SK-N-SH (cell line): ENCODE measurements around the gene PHYKPL. TPM values are rescaled to one million over a fixed set of nuclear protein-coding genes. Genes with fewer than 3 reads are reported as not detected.

Source experiments
- CTCF ChIA-PET: fragments of 300-600, 350-600 bp; formaldehyde crosslinking; extraction: SDS; loops from one replicate; lab custom pipeline; 2021; lab: Yijun Ruan, JAX
- POLR2A ChIA-PET: fragments of 350-600 bp; sonication (Branson Sonifier 250); formaldehyde crosslinking; extraction: SDS; loops from one replicate; lab custom pipeline; 2020; ENCODE audit warnings: antibody characterized with exemption, inconsistent platforms; lab: Yijun Ruan, JAX
- DNase-seq: peaks from one replicate; pipeline ENCODE4 v3.0.0; 2012
- H2AFZ ChIP-seq: fragments of 200-600 bp; sonication (generic); 2 replicates; pipeline ENCODE4 v1.8.1; 2016; ENCODE audit warnings: antibody characterized with exemption, mild to moderate bottlenecking, low read depth
- H3F3A ChIP-seq: fragments of 200-600 bp; sonication (generic); replicated peaks from 2 replicates; pipeline ENCODE3; 2016; ENCODE audit warnings: antibody characterized with exemption, mild to moderate bottlenecking; ENCODE audit not compliant: insufficient read depth
- H3K27ac ChIP-seq, 2 experiments: fragments of 200-500 bp in 1 of 2; fragments of 200-600 bp in 1 of 2; sonication (Bioruptor generic) in 1 of 2; sonication (generic), shearing (Covaris generic) in 1 of 2; 2 replicates each; pipeline versions ENCODE4 v1.5.1 to v1.6.1; 2014 to 2016; ENCODE audit warnings: low read depth in 2 of 2, inconsistent platforms in 1 of 2, low read length in 1 of 2, mild to moderate bottlenecking in 1 of 2, mixed read lengths in 1 of 2
- H3K27me3 ChIP-seq: fragments of 200-600 bp; sonication (generic), shearing (Covaris generic); 2 replicates; pipeline ENCODE4 v1.6.1; 2016; ENCODE audit warnings: mixed run types; ENCODE audit not compliant: insufficient read depth
- H3K36me3 ChIP-seq, 2 experiments: fragments of 200-500 bp in 1 of 2; fragments of 200-600 bp in 1 of 2; sonication (Bioruptor generic) in 1 of 2; sonication (generic) in 1 of 2; replicated peaks in 1 of 2; 2 replicates each; pipeline versions ENCODE3 to v1.5.1; 2014 to 2016; ENCODE audit warnings: low read length in 1 of 2, mild to moderate bottlenecking in 1 of 2; ENCODE audit not compliant: insufficient read depth in 2 of 2, control insufficient read depth in 1 of 2
- H3K4me1 ChIP-seq, 2 experiments: fragments of 200-500 bp in 1 of 2; fragments of 200-600 bp in 1 of 2; sonication (Bioruptor generic) in 1 of 2; sonication (generic), shearing (Covaris generic) in 1 of 2; 2 replicates each; pipeline versions ENCODE4 v1.5.1 to v1.6.1; 2014 to 2016; ENCODE audit warnings: low read depth in 1 of 2, low read length in 1 of 2, mixed run types in 1 of 2; ENCODE audit not compliant: insufficient read depth in 2 of 2, control insufficient read depth in 1 of 2
- H3K4me2 ChIP-seq: fragments of 200-600 bp; sonication (generic), shearing (Covaris generic); 2 replicates; pipeline ENCODE4 v1.6.1; 2017; ENCODE audit warnings: mixed run types
- H3K4me3 ChIP-seq, 2 experiments: fragments of 200-500 bp in 1 of 2; fragments of 200-600 bp in 1 of 2; sonication (Bioruptor generic) in 1 of 2; sonication (generic), shearing (Covaris generic) in 1 of 2; 2 replicates each; pipeline versions ENCODE4 v1.5.1 to v1.8.1; 2014 to 2016; ENCODE audit warnings: low read depth in 2 of 2, inconsistent platforms in 1 of 2, low read length in 1 of 2, mild to moderate bottlenecking in 1 of 2, mixed read lengths in 1 of 2, moderate library complexity in 1 of 2
- H3K79me2 ChIP-seq: fragments of 200-600 bp; sonication (generic); 2 replicates; pipeline ENCODE4 v1.8.1; 2017; ENCODE audit warnings: mild to moderate bottlenecking; ENCODE audit not compliant: insufficient read depth
- H3K9ac ChIP-seq: fragments of 200-600 bp; sonication (generic); 2 replicates; pipeline ENCODE4 v1.6.1; 2017; ENCODE audit warnings: mixed run types
- H3K9me2 ChIP-seq: fragments of 200-600 bp; sonication (generic); 2 replicates; pipeline ENCODE4 v1.6.1; 2017; ENCODE audit warnings: mixed run types
- H3K9me3 ChIP-seq: fragments of 200-600 bp; sonication (generic); 2 replicates; pipeline ENCODE4 v1.6.1; 2017; ENCODE audit warnings: mixed run types, mild to moderate bottlenecking, moderate library complexity
- H4K20me1 ChIP-seq: fragments of 200-600 bp; sonication (generic); 2 replicates; pipeline ENCODE4 v1.6.1; 2017; ENCODE audit warnings: mild to moderate bottlenecking, mixed run types; ENCODE audit not compliant: insufficient read depth
- CHD2 ChIP-seq: fragments of 150-350 bp; IDR thresholded peaks from 2 replicates; pipeline ENCODE4 v1.6.1; 2018; ENCODE audit warnings: low read length; ENCODE audit not compliant: partially characterized antibody
- EP300 ChIP-seq, 2 experiments: IDR thresholded peaks; 2 replicates each; pipeline versions ENCODE4 v1.4.0 to v1.6.1; 2012; ENCODE audit warnings: borderline replicate concordance in 1 of 2, low read depth in 1 of 2, low read length in 1 of 2
- EZH2phosphoT487 ChIP-seq: fragments of 200-600 bp; sonication (generic); IDR thresholded peaks from 2 replicates; pipeline ENCODE4 v1.6.1; 2017; ENCODE audit warnings: low read depth, mixed run types, mild to moderate bottlenecking, antibody characterized with exemption, moderate library complexity, borderline replicate concordance
- FOXJ3 ChIP-seq: sonication (generic); formaldehyde crosslinking; IDR thresholded peaks from 2 replicates; pipeline ENCODE4 v1.5.1; 2020; ENCODE audit warnings: mild to moderate bottlenecking, missing genetic modification reagents
- GABPA ChIP-seq: IDR thresholded peaks from 2 replicates; pipeline ENCODE4 v1.4.0; 2012; ENCODE audit warnings: low read depth, mild to moderate bottlenecking
- IRF3 ChIP-seq: fragments of 150-350 bp; IDR thresholded peaks from 2 replicates; pipeline ENCODE4 v1.6.1; 2016; ENCODE audit warnings: mild to moderate bottlenecking, low read depth, low read length
- MAX ChIP-seq: IDR thresholded peaks from 2 replicates; pipeline ENCODE4 v1.4.0; 2012; ENCODE audit warnings: low read depth
- MEF2A ChIP-seq: IDR thresholded peaks from 2 replicates; pipeline ENCODE4 v1.4.0; 2012; ENCODE audit warnings: low read depth, borderline replicate concordance
- NFIC ChIP-seq: IDR thresholded peaks from 2 replicates; pipeline ENCODE4 v1.4.0; 2012; ENCODE audit warnings: borderline replicate concordance
- NRF1 ChIP-seq: IDR thresholded peaks from 2 replicates; pipeline ENCODE4 v1.6.1; 2012; ENCODE audit warnings: low read depth, mild to moderate bottlenecking, low read length
- POLR2AphosphoS5 ChIP-seq: IDR thresholded peaks from 2 replicates; pipeline ENCODE4 v1.6.1; 2012; ENCODE audit warnings: low read depth, low read length
- RCOR1 ChIP-seq: fragments of 150-350 bp; IDR thresholded peaks from 2 replicates; pipeline ENCODE4 v1.6.1; 2017; ENCODE audit warnings: antibody characterized with exemption, low read length
- RFX5 ChIP-seq: IDR thresholded peaks from 2 replicates; pipeline ENCODE4 v1.6.1; 2012; ENCODE audit warnings: mild to moderate bottlenecking, improper control_type of control experiment, low read length
- RXRA ChIP-seq: IDR thresholded peaks from 2 replicates; pipeline ENCODE4 v1.4.0; 2012; ENCODE audit warnings: low read depth, mild to moderate bottlenecking, borderline replicate concordance
- TAF1 ChIP-seq: IDR thresholded peaks from 2 replicates; pipeline ENCODE4 v1.6.1; 2012; ENCODE audit warnings: low read depth, mild to moderate bottlenecking, low read length, moderate library complexity, borderline replicate concordance
- TCF12 ChIP-seq: IDR thresholded peaks from 2 replicates; pipeline ENCODE4 v1.4.0; 2012
- TEAD4 ChIP-seq: IDR thresholded peaks from 2 replicates; pipeline ENCODE4 v1.4.0; 2012; ENCODE audit warnings: mild to moderate bottlenecking, borderline replicate concordance; ENCODE audit not compliant: insufficient read depth
- USF1 ChIP-seq: IDR thresholded peaks from 2 replicates; pipeline ENCODE4 v1.4.0; 2012; ENCODE audit warnings: low read depth, borderline replicate concordance
- ZBTB33 ChIP-seq: IDR thresholded peaks from 2 replicates; pipeline ENCODE4 v1.4.0; 2012; ENCODE audit warnings: low read depth, borderline replicate concordance
- WGBS: methylation state at CpG from one replicate; pipeline ENCODE4 v1.1.6; 2017; ENCODE audit warnings: low lambda C conversion rate; 5-methylcytosine and 5-hydroxymethylcytosine counted together
- polyA plus RNA-seq, 3 experiments: library from polyadenylated mRNA; depleted of rRNA; stranded (reverse); fragments of >200 nt; gene quantifications; 2 replicates each; pipeline ENCODE4 v1.2.3, GENCODE V29; 2012
- TF ChIP-seq, protein P1 (sequence below): IDR thresholded peaks from 2 replicates; pipeline ENCODE4 v1.6.1; 2012; ENCODE audit warnings: mild to moderate bottlenecking, low read depth, low read length, moderate library complexity

Gene PHYKPL
- polyA plus RNA-seq, 1 of the 3 experiments (the other 2 are of a cell fraction), result 46.8 TPM

GRCh38 chr5:178203670-178204181 is 28.9 kb downstream of the PHYKPL start (continued):
- TF ChIP-seq, protein P1, sequence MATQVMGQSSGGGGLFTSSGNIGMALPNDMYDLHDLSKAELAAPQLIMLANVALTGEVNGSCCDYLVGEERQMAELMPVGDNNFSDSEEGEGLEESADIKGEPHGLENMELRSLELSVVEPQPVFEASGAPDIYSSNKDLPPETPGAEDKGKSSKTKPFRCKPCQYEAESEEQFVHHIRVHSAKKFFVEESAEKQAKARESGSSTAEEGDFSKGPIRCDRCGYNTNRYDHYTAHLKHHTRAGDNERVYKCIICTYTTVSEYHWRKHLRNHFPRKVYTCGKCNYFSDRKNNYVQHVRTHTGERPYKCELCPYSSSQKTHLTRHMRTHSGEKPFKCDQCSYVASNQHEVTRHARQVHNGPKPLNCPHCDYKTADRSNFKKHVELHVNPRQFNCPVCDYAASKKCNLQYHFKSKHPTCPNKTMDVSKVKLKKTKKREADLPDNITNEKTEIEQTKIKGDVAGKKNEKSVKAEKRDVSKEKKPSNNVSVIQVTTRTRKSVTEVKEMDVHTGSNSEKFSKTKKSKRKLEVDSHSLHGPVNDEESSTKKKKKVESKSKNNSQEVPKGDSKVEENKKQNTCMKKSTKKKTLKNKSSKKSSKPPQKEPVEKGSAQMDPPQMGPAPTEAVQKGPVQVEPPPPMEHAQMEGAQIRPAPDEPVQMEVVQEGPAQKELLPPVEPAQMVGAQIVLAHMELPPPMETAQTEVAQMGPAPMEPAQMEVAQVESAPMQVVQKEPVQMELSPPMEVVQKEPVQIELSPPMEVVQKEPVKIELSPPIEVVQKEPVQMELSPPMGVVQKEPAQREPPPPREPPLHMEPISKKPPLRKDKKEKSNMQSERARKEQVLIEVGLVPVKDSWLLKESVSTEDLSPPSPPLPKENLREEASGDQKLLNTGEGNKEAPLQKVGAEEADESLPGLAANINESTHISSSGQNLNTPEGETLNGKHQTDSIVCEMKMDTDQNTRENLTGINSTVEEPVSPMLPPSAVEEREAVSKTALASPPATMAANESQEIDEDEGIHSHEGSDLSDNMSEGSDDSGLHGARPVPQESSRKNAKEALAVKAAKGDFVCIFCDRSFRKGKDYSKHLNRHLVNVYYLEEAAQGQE, result no peak
- TF ChIP-seq NRF1, result no peak
- TF ChIP-seq POLR2AphosphoS5, result no peak

DNA sequence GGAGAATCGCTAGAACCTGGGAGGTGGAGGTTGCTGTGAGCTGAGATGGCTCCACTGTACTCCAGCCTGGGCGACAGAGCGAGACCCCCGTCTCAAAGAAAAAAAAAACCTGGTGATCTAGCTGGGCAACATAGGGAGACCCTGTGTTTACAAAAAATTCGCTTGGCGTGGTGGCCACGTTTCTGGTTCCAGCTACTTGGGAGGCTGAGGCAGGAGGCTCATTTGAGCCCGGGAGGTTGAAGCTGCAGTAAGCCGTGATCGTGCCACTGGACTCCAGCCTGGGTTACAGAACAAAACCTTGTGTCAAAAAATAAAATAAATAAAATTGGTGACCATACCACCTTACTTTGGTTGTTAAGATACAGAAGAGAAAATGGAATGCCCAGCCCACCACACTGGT is 30.1 kb downstream of the PHYKPL start:
- H2AFZ ChIP-seq, result no peak overlapping the region
- H3K4me1 ChIP-seq, result peaks cover 14 to 15% of the 10 kb centered on the region in 2 experiments
- 90% methylated on average over 10 of the region's 10 CpGs for WGBS
- no peaks in the 10 kb centered on the region for H3K9me2 ChIP-seq
- no peak for DNase-seq
- H3F3A ChIP-seq, result peaks cover 3% of the 10 kb centered on the region
- H3K27me3 ChIP-seq, result no peaks in the 10 kb centered on the region
- POLR2A ChIA-PET, result no interaction called here
- no peak overlapping the region for H3K27ac ChIP-seq
- no peaks in the 10 kb centered on the region for H3K9me3 ChIP-seq
- H3K4me3 ChIP-seq, result no peak overlapping the region
- peaks cover 23% of the 10 kb centered on the region for H4K20me1 ChIP-seq
- CTCF ChIA-PET, result interaction anchor here (3.3 kb wide), 1 partner anchor 127 kb away, joined by 24 read pairs; no protein-coding TSS in a partner anchor
- no peak overlapping the region for H3K9ac ChIP-seq
- H3K79me2 ChIP-seq, result peaks cover 41% of the 10 kb centered on the region
- no peak overlapping the region for H3K4me2 ChIP-seq
- H3K36me3 ChIP-seq, result peaks cover 17 to 19% of the 10 kb centered on the region in 2 experiments
- TF ChIP-seq RXRA, result no peak
- no peak for TF ChIP-seq TAF1
- no peak for TF ChIP-seq USF1
- TF ChIP-seq FOXJ3 (CRISPR knock-in tag), result no peak
- TF ChIP-seq MEF2A, result no peak
- TF ChIP-seq CHD2, result no peak
- no peak for TF ChIP-seq IRF3
- TF ChIP-seq MAX, result no peak
- TF ChIP-seq RCOR1, result no peak
- no peak for TF ChIP-seq RFX5
- TF ChIP-seq NFIC, result no peak
- no peak for TF ChIP-seq TCF12
- no peak for TF ChIP-seq EZH2phosphoT487
- no peak for TF ChIP-seq EP300 (IDR thresholded peaks at IDR 0.05; ENCODE audit: borderline replicate concordance in 1 of 2, low read depth in 1 of 2, low read length in 1 of 2)
- TF ChIP-seq ZBTB33, result no peak
- no peak for TF ChIP-seq GABPA
- no peak for TF ChIP-seq TEAD4
- TF ChIP-seq, protein P1, result no peak
